Thyroid gland (tissue), 4 donors: ENCODE results near the gene TNFRSF11A. TPM values are rescaled to one million over a fixed set of nuclear protein-coding genes. Genes with fewer than 3 reads are reported as not detected.

Source experiments
- DNase-seq, 2 donors: peaks; one replicate each; pipeline ENCODE4 v3.0.0-alpha.2; 2019
- H3K27ac ChIP-seq, 3 donors: fragments of 200-600 bp; sonication (generic); 1 replicate in 2 of 3; 2 replicates in 1 of 3; pipeline ENCODE4 v1.5.1; 2016 to 2019; ENCODE audit warnings: mild to moderate bottlenecking in 1 of 3, moderate library complexity in 1 of 3
- H3K27me3 ChIP-seq: fragments of 200-600 bp; sonication (generic); one replicate; pipeline ENCODE4 v1.5.1; 2019
- H3K36me3 ChIP-seq, 2 donors: fragments of 200-600 bp; sonication (generic); one replicate each; pipeline ENCODE4 v1.5.1; 2016 to 2019
- H3K4me1 ChIP-seq, 2 donors: fragments of 200-600 bp; sonication (generic); one replicate each; pipeline ENCODE4 v1.5.1; 2017 to 2019
- H3K4me3 ChIP-seq, 3 donors: fragments of 200-600 bp; sonication (generic); replicated peaks in 1 of 3; 1 replicate in 2 of 3; 2 replicates in 1 of 3; pipeline ENCODE4 v1.5.1; 2016; ENCODE audit warnings: mild to moderate bottlenecking in 1 of 3
- H3K9me3 ChIP-seq: fragments of 200-600 bp; sonication (generic); one replicate; pipeline ENCODE4 v1.5.1; 2017
- POLR2A ChIP-seq, 2 donors: fragments of 450-650 bp; IDR thresholded peaks; one replicate each; pipeline ENCODE4 v1.6.1; 2017; ENCODE audit warnings: antibody characterized with exemption in 2 of 2, mild to moderate bottlenecking in 2 of 2, moderate library complexity in 1 of 2
- WGBS, 2 donors: methylation state at CpG; one replicate each; pipeline ENCODE4 v1.1.5; 2017; 5-methylcytosine and 5-hydroxymethylcytosine counted together
- intact Hi-C: fragments of 100-400 bp; cut with DNase I; formaldehyde crosslinking; loops from one replicate; pipeline ENCODE4 v1.15.1; 2023
- total RNA-seq, 4 donors: library from RNA; depleted of rRNA; stranded (reverse); fragments of >200 nt; gene quantifications; one replicate each; pipeline ENCODE4 v1.2.3, GENCODE V29; 2016
- TF ChIP-seq, protein P1 (sequence below), 6 experiments: fragments of 200-600 bp in 3 of 6; fragments of 450-650 bp in 3 of 6; sonication (generic) in 3 of 6; IDR thresholded peaks; one replicate each; pipeline ENCODE4 v1.5.1; 2016 to 2019; ENCODE audit warnings: antibody characterized with exemption in 6 of 6, mild to moderate bottlenecking in 2 of 6, inconsistent platforms in 1 of 6, moderate library complexity in 1 of 6

TNFRSF11A gene
- total RNA-seq, 4 donors from 2014 or later = 3.3 to 11.6 (median 6.7) TPM

DNA sequence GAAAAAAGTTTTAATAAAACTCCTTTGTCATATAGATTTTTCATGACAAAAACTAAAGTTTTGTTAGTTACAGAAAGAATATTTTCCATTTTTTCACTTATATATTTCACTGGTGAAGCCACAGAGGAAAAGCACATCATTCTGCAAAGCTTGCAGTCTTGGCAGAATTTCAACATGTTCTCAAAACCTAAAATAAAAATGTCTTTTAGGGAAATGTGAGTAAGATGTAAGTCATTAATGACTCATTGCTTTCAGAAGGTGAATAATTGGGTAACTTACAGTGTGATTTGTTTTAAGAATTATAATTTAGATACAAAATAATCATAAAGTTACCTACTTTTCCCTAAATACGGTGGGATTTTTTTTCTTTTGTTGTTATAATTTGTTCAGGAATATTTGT lies 43.4 kb upstream of the TNFRSF11A start:
- H3K27ac ChIP-seq = no peak overlapping the region
- no peak for DNase-seq
- no peaks in the 10 kb centered on the region for H3K9me3 ChIP-seq
- H3K4me1 ChIP-seq = no peaks in the 10 kb centered on the region
- no peaks in the 10 kb centered on the region for H3K36me3 ChIP-seq
- intact Hi-C loops = no loop called here
- no peak overlapping the region for H3K4me3 ChIP-seq
- TF ChIP-seq, protein P1, sequence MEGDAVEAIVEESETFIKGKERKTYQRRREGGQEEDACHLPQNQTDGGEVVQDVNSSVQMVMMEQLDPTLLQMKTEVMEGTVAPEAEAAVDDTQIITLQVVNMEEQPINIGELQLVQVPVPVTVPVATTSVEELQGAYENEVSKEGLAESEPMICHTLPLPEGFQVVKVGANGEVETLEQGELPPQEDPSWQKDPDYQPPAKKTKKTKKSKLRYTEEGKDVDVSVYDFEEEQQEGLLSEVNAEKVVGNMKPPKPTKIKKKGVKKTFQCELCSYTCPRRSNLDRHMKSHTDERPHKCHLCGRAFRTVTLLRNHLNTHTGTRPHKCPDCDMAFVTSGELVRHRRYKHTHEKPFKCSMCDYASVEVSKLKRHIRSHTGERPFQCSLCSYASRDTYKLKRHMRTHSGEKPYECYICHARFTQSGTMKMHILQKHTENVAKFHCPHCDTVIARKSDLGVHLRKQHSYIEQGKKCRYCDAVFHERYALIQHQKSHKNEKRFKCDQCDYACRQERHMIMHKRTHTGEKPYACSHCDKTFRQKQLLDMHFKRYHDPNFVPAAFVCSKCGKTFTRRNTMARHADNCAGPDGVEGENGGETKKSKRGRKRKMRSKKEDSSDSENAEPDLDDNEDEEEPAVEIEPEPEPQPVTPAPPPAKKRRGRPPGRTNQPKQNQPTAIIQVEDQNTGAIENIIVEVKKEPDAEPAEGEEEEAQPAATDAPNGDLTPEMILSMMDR (IDR thresholded peaks at IDR 0.05) = no peak
- no peak for TF ChIP-seq POLR2A (IDR thresholded peaks at IDR 0.05)
- no peaks in the 10 kb centered on the region for H3K27me3 ChIP-seq
- WGBS, 2 donors = 81 to 82% methylated on average over 1 of the region's 1 CpG

DNA sequence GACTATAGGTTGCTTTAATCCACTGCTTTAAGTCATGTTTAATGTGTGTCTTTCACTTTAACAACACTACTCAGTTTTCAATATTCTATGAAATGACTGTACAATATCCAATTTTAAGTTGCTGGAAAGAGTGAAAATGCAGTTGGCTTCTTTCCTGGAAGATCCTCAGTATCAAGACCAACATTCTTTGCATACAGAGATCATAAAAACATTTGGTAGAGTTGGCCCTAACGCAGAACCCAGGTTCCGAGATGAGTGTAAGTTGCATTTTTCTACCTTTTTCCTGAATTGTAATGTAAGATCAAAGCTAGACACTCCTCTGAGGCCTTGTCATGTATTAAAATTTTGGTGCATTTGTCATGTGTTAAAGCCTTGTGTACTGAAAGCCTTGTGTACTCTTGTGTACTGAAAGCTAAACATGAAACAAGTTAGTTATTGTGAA lies 42.9 kb upstream of the TNFRSF11A start:
- H3K4me1 ChIP-seq = no peaks in the 10 kb centered on the region
- H3K27me3 ChIP-seq = no peaks in the 10 kb centered on the region
- WGBS, 2 donors = 79 to 89% methylated on average over 2 of the region's 2 CpGs
- no peaks in the 10 kb centered on the region for H3K36me3 ChIP-seq
- TF ChIP-seq POLR2A (IDR thresholded peaks at IDR 0.05) = no peak
- TF ChIP-seq, protein P1 (IDR thresholded peaks at IDR 0.05) = no peak
- intact Hi-C loops = no loop called here
- no peaks in the 10 kb centered on the region for H3K9me3 ChIP-seq
- no peak for DNase-seq
- H3K27ac ChIP-seq = no peak overlapping the region
- no peak overlapping the region for H3K4me3 ChIP-seq

DNA sequence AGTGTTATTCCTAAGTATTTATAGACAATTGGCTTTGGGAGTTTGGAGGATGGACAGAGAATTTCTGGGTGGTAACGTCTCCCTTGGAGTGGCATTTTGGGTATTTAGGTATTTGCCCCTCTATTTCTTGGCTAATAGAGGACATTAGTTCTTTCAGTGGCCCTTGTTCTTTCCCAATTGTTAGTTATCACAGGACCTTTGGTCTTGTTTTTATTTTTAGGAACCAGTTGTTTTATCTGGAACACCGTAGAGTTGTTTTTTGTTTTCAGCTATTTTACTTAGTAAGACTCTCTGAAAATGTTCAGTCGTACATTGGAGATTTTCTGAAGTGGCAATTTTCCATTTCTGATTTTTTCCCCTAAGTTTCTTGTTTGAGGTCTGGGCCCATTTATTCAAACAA lies 40.5 kb upstream of the TNFRSF11A start:
- TF ChIP-seq POLR2A (IDR thresholded peaks at IDR 0.05) = no peak
- TF ChIP-seq, protein P1 (IDR thresholded peaks at IDR 0.05) = no peak
- no peak for DNase-seq
- no peaks in the 10 kb centered on the region for H3K4me1 ChIP-seq
- H3K36me3 ChIP-seq = no peaks in the 10 kb centered on the region
- 86 to 88% methylated on average over 3 of the region's 3 CpGs for WGBS, 2 donors
- no peak overlapping the region for H3K27ac ChIP-seq
- intact Hi-C loops = no loop called here
- H3K27me3 ChIP-seq = no peaks in the 10 kb centered on the region
- no peaks in the 10 kb centered on the region for H3K9me3 ChIP-seq
- H3K4me3 ChIP-seq = no peak overlapping the region

DNA sequence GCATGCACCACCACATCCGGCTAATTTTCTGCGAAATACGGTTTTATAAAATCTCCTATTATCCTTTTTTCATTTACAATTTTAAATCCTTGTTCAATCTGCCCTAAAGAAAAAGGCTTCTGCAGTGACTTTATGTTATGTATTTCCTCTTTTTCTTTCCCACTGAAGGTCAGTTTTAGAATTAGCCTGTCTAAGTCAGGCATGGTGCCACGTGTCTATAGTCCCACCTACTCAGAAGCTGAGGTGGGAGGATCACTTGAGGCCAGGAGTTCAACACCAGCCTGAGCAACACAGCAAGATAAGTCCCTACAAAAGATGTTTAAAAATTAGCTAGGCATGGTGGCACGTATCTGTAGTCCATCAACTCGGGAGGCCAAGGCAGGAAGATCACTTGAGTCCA lies 39.8 kb upstream of the TNFRSF11A start:
- no peaks in the 10 kb centered on the region for H3K4me1 ChIP-seq
- DNase-seq = no peak
- intact Hi-C loops = no loop called here
- TF ChIP-seq POLR2A (IDR thresholded peaks at IDR 0.05) = no peak
- TF ChIP-seq, protein P1 (IDR thresholded peaks at IDR 0.05) = no peak
- no peaks in the 10 kb centered on the region for H3K27me3 ChIP-seq
- no peaks in the 10 kb centered on the region for H3K9me3 ChIP-seq
- 94 to 98% methylated on average over 6 of the region's 6 CpGs for WGBS, 2 donors
- H3K4me3 ChIP-seq = no peak overlapping the region
- no peak overlapping the region for H3K27ac ChIP-seq
- no peaks in the 10 kb centered on the region for H3K36me3 ChIP-seq

DNA sequence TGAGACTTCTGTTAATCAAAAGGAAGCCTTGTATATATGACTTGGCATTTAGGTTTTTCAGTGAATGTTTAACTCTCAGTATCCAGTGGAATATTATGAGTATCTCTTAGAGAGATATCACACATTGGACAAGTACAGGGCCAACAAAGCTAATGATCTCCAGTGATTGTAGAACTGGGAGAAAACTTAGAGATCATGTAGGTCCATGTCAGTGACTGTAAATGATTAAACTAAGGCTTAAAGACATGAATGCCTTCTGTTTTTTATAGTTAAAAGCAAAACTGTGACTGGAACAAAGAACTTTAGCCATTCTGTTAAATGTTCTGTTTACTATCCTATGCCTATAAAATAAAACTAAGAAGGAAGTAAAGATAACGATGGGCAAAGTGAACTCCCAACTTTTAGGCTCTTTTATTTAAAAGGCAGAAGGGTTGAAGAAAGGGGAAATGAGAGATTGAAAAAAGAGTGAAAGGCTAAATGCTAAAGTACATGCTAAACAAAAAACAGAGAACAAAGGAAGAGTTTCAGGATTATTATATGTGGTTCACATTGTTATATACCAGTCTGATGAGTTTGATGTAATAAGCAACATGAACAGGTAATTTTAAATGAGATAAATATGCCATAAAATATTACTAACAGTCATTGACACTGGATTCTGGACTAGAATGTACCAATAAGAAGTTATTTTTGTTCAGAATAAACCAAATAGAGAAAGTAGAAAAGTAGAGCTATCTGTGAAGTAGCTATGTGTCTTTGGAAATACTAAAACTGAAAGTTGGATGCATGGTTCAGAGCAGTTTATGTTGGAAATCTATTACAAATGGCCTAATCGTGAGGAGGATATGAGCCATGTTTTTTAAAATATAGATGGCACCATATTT lies 37.1 kb upstream of the TNFRSF11A start:
- Histone ChIP-seq H3K9me3 (no peaks in the 10 kb centered on the region), H3K4me1 (no peaks in the 10 kb centered on the region), H3K27me3 (no peaks in the 10 kb centered on the region), H3K27ac (no peak overlapping the region), H3K36me3 (peaks cover 3 to 5% of the 10 kb centered on the region in 2 donors), H3K4me3 (no peak overlapping the region)
- WGBS, 2 donors = 89 to 92% methylated on average over 2 of the region's 2 CpGs
- no peak for DNase-seq
- no peak for TF ChIP-seq POLR2A (IDR thresholded peaks at IDR 0.05)
- intact Hi-C loops = no loop called here
